Measurements from ENCODE around the gene CDH4.

CDH4 gene

DNA sequence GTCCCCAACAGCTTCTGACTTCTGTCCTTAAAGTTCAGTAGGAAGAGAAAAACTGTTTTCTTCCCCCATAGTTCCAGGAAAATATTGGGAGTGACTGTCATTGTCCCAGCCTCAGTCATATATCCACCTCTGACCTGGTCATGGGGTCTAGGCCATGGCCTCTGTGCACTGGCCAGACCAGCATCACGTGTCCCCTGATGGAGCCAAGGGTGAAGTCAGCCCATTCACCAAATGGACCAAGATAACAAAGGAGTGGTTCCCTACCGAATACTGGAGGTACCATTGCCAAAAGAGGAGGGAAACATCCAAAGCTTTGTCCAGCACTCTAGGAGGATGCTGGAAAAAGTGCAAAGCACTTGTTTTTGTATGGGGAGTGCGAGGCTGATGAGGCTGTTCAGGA, 418.2 kb downstream of the CDH4 start:
- CTCF ChIA-PET: no interaction called here

DNA sequence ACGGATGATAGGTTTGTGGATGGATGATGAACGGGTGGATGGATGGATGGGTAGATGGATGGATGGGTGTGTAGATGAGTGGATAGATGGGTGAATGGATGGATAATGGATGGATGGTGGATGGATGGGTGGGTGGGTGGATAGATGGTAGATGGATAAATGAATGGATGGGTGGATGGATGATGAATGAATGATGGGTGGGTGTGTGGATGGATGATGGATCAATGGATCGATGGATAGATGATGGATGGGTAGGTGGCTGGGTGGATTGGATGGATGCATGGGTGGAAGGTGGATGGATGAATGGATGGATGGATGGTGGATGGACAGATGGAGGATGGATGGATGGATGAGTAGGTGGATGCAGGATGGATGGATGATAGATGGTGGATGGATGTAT, 419.5 kb downstream of the CDH4 start:
- no peak overlapping the region for H3K4me3 ChIP-seq (ENCODE audit: low read depth, low read length)
- ChIA-PET POLR2A (no interaction called here), CTCF (no interaction called here)
- TF ChIP-seq, protein P1, sequence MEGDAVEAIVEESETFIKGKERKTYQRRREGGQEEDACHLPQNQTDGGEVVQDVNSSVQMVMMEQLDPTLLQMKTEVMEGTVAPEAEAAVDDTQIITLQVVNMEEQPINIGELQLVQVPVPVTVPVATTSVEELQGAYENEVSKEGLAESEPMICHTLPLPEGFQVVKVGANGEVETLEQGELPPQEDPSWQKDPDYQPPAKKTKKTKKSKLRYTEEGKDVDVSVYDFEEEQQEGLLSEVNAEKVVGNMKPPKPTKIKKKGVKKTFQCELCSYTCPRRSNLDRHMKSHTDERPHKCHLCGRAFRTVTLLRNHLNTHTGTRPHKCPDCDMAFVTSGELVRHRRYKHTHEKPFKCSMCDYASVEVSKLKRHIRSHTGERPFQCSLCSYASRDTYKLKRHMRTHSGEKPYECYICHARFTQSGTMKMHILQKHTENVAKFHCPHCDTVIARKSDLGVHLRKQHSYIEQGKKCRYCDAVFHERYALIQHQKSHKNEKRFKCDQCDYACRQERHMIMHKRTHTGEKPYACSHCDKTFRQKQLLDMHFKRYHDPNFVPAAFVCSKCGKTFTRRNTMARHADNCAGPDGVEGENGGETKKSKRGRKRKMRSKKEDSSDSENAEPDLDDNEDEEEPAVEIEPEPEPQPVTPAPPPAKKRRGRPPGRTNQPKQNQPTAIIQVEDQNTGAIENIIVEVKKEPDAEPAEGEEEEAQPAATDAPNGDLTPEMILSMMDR (IDR thresholded peaks at IDR 0.05; ENCODE audit: insufficient read depth, low read length, missing control alignments): no peak
- no peak for DNase-seq (ENCODE audit: low read depth, low spot score)

More for the DNA sequence above, 418.2 kb downstream of the CDH4 start:
- POLR2A ChIA-PET: no interaction called here
- TF ChIP-seq, protein P1 (IDR thresholded peaks at IDR 0.05; ENCODE audit: insufficient read depth, low read length, missing control alignments): no peak
- no peak for DNase-seq (ENCODE audit: low read depth, low spot score)
- no peak overlapping the region for H3K4me3 ChIP-seq (ENCODE audit: low read depth, low read length)

DNA sequence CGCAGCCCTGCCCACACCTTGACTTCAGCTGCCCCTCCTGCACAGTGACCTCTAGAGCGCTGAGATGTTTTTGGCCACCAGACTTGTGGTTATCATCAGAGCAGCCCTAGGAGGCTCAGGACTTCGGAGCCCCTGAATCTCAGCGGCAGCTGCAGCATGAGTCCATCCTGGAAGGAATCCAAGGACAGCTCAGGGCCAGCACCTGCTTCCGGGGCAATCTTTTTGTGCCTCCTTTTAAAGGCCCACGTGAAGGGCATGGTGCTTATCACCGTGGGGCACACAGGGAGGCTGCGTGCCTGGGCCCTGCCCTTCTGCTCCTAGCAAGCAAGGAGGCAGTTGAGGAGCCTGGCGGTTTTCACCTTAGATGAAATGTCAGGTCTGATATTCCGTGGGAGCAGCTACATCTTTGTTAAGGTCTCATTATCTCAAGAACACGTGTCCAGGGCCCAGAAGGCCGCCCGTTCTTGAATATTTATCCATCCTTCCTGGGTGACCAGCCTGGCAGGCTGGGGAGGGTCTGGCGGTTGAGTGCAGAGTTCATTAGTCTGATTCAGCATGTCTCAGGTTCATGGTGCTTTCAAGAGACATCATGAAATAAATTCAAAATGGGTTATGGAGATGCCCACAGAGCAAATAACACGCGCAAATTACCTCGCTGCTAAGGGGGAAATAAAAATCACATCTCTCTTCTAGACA, 421.2 kb downstream of the CDH4 start:
- CTCF ChIA-PET: no interaction called here
- DNase-seq (ENCODE audit: low read depth, low spot score): no peak
- TF ChIP-seq, protein P1 (IDR thresholded peaks at IDR 0.05; ENCODE audit: insufficient read depth, low read length, missing control alignments): no peak
- no peak overlapping the region for H3K4me3 ChIP-seq (ENCODE audit: low read depth, low read length)
- POLR2A ChIA-PET: no interaction called here

DNA sequence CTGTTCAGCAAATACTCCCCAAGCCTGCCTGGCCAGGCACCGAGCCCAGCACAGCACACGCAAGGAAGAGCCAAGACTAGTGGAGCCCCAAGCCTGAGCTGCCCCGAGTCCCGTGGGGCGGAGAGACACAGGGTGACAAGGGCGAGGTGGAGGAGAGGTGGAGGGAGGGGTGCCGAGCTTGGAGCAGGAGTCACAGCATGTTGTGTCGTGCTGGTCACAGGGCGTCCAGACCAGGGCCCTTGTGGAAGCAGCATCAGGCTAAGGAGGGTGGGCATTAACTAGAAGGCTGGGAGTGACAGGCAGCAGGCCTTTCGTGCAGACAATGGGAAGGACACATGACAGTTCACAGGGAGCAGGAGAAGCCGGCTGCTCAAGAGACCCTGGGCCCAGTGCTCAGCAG, 422.1 kb downstream of the CDH4 start:
- TF ChIP-seq, protein P1 (IDR thresholded peaks at IDR 0.05; ENCODE audit: insufficient read depth, low read length, missing control alignments): no peak
- no peak overlapping the region for H3K4me3 ChIP-seq (ENCODE audit: low read depth, low read length)
- DNase-seq (ENCODE audit: low read depth, low spot score): no peak
- CTCF ChIA-PET: no interaction called here
- POLR2A ChIA-PET: no interaction called here

DNA sequence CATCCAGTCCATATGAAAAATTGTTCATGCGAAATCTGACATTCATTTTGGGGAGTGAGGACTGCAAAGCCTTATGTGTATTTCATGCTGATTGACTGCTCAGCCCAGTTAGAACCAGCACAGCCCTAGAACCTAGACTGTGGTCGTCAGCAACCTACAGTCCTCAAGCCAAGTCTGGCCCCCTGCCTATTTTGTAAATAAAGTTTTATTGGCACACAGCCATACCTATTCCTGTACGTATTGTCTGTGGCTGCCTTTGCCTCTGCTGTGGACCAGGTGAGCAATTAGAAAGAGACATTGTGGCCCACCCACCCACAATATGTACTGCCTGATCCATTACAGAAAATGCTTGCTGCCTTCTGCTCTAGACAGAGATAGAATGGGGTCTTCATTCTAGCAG, 422.6 kb downstream of the CDH4 start:
- POLR2A ChIA-PET: no interaction called here
- TF ChIP-seq, protein P1 (IDR thresholded peaks at IDR 0.05; ENCODE audit: insufficient read depth, low read length, missing control alignments): no peak
- no peak for DNase-seq (ENCODE audit: low read depth, low spot score)
- CTCF ChIA-PET: no interaction called here
- H3K4me3 ChIP-seq (ENCODE audit: low read depth, low read length): no peak overlapping the region

DNA sequence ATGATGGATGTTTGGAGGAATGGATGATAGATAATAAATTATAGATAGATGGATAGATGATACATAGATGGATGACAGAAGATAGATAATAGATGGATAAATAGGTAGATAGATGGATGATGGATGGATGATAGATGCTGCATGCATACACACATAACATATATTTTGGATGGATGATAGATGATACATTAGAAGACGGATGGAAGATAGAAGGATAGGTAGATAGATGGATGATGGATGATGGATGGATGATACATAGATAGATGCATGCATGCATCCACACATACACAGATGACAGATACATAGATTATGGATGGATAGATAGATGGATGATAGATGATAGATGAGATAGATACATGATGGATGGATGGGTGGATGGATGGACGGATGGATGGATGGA, 425.9 kb downstream of the CDH4 start:
- POLR2A ChIA-PET: interaction anchor here (0.6 kb wide), 1 partner anchor 29 kb away, joined by 3 read pairs; no protein-coding TSS in a partner anchor
- TF ChIP-seq, protein P1 (IDR thresholded peaks at IDR 0.05; ENCODE audit: insufficient read depth, low read length, missing control alignments): no peak
- no peak overlapping the region for H3K4me3 ChIP-seq (ENCODE audit: low read depth, low read length)
- CTCF ChIA-PET: no interaction called here
- DNase-seq (ENCODE audit: low read depth, low spot score): no peak

Data from AG04449 (cell line).